Stimulated activated CD8-positive, alpha-beta memory T cell treated with anti-CD3 and anti-CD28 coated beads, Interleukin-12 subunit alpha, Interleukin-12 subunit beta, amount 100 ng/mL, for 1 hour (primary cell): ENCODE measurements around the gene CD177.
"Not testable (repeated sequence)": the region's sequence is repeated elsewhere in the genome, so short reads cannot be mapped to it uniquely, and the experiment has no call there.

Source experiments
- DNase-seq: peaks from one replicate; pipeline ENCODE4 v3.0.0-alpha.2; 2020; ENCODE audit warnings: low read depth

CD177 gene

DNA sequence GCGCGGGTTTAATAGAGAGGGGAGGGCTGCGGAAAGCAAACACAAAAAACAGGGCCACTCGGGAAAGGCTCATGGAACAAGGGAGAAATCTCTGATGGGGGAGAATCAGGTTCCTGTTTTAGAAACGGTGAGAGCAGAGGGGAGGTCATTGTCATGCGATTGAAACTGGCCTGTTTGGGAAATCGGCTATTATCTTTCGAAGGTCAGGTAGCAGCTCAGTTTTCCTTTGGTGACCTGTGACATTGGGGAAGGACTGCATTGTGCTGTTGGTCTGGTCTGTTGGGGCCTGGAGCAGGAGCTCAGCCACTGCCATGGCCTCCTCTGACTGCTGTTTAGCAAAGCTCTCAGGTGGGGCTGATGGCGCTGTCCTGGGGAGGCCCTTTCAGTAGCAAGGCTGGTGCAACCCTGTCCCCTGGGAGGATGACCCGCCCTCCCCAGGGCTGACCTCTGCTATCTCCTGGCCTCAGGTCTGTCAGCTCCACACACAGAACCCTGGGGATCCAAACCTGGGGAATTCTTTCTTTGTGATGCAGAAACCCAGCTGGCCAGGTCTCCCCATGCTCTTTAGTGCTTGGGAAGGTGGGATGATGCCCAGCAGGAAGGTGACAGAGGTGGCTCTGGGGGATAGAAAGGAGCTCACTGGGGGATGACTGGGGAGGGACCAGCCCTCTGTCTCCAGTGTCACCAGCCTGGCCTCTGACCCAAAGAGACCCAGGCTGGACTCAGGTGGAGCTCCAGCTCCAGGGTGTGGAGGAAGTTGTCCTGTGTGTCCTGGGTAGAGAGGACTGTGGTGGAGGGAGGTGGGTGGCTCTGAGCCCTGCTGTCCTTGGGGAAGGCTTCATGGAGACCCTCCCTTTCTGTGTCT lies 21.2 kb upstream of the CD177 start:
- DNase-seq = no peak

DNA sequence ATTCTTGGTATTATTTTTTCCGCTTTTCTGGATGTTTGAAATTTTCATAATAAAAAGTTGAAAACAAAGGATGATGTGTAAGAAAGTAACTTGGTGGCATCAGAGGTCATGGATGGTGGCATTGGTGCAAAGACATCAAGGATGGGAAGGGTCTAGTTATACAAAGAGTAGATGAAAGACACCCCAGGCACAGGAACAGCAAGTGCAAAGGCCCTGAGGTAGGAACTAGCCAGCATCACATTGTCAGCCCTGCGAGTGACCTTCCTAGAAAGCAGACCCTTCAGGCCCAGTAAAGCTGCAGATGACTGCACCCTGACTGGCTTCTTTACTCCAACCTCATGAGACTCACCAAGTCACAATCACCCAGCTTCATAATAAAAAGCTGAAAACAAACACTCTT lies 17.0 kb upstream of the CD177 start:
- DNase-seq = not testable (repeated sequence)

DNA sequence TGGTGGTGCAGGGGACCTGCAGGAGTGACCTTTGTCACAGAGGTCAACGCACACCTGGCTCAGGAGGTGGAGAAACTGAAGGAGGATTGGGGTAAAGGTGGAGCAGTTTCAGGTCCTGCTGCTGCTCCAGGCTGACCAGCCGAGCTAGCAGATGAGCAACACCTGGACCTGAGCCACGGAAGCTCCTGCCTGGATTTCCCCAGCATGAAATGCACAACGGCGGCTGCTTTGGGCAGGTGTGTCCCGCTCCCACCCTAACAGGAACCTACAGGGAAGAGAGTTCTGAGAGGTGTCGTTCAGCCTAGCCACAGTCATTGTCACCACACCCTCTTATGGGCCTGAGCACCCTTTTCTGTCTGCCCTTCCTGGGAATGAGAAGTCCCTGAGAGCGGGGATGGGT lies 15.7 kb upstream of the CD177 start:
- no peak for DNase-seq

GRCh38 chr19:43338530-43338929 lies 15.0 kb upstream of the CD177 start:
- no peak for DNase-seq

DNA sequence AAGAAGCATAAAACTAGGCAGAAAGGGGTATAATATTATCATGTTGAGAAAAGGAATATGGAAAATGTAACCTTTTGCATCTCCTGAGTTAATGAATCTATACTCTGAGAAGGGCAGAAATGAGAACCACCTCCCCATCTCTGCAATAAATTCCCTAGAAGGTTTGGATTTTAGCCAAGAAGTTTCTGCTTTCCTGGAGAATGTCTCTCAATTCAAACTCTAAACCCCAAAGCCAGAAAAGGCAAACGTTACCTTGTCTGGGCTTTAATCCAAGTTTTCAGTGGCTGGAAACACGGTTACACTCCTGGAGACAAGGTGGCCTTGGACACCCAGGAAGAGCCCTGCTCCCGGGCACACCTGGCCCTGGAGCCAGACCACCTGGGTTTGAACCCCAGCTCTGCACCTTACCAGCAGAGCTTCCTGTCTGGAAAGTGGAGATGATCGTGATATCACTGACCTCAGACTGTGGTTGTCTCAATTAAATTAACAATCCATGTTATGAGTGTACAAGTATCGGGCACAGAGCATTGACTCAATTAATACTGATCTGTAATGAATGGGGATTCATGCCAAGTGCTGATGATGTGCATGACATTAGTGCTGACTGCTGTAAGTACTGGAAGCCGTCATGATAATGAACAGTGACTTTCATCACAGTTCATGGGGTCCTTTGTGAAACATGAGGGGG lies 14.1 kb upstream of the CD177 start:
- not testable (repeated sequence) for DNase-seq

- not testable (repeated sequence) for DNase-seq
These were observed 13.4 kb upstream of the CD177 start for GRCh38 chr19:43340101-43340500.

DNA sequence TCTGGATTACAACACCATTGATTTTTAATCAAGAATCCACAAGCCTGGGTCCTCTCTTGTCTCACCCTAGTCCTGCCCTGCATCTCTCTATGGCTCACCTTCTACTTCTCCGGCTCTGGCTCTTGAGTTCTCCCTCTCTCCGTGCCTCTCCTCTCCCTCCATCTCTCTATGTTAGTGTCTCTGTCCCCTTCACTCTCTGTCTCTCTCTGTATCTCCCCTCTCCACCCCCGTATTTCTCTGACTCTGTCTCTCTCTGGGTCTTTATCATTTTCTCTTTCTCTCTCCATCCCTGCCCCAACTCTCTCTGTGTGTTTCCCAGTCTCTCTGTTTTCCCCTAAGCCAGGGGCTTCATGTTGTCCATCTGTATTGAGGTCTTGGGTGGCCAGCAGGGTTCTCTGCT lies 12.4 kb upstream of the CD177 start:
- not testable (repeated sequence) for DNase-seq

DNA sequence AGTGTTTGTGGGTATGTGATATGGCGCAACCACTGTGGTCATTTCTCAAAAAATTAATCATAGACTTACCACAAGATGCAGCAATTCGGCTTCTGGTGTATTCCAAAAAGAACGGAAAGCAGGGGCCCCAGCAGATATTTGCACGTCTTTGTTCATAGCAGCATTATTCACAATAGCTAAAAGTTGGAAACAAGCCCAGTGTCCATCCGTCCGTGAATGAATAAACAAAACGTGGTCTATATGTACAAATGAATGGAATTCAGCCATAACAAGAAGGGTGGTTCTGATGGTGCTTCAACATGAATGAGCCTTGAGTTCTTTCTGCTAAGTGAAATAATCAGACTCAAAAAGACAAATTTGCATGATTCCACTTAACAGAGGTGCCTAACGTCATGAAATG lies 11.4 kb upstream of the CD177 start:
- DNase-seq = not testable (repeated sequence)

DNA sequence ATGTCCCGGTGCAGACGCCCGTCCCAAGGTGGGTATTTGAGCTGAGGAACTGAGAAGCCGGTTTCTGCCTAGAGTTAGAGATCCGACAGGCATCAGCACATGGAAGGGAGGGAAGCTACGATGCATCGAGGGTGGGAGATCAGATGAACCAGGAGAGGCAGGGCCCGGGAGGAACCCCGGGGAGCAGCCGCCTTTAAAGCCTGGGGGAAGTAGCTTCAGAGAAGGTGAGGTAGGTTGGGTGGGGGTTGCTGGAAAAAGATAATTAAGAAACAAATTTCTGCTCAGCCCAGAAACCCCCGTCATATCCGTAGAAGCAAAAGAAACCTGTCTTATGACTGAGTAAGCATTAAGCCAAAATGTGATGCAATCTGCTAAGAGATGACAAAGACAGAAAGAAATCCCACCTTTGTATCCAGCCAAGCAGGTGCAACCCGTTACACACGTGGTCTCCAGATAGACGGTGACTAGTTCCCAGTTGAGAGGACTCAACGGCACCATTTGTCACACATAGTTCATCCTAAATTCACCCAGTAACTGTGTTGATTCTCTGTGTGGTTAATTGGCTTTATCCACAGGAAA lies 9.1 kb upstream of the CD177 start:
- DNase-seq = not testable (repeated sequence)

GRCh38 chr19:43349813-43350212 lies 3.7 kb upstream of the CD177 start:
- not testable (repeated sequence) for DNase-seq

GRCh38 chr19:43351998-43352746 lies 1.3 kb upstream of the CD177 start:
- DNase-seq = no peak

GRCh38 chr19:43354305-43354627 lies 780 bp downstream of the CD177 start:
- no peak for DNase-seq

DNA sequence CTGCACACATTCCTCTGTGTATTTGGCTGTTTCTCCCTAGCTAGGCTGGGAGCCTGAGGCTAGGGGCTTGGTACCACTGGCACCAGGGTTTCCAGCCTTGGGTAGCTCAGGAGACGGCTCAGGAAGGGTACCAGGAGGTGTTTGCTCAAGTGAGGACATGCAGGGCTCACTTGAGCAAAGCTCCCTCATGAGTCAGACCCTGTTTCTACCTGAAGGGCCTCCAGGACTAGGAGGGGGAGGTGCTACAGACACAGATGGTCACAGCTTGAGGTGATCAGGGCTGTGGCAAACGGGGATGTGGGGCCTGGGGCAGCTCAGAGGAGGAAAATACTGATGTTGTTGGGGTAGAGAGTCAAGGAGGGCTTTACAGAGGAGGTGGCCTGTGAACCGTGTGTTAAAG lies 3.3 kb downstream of the CD177 start:
- DNase-seq = not testable (repeated sequence)

- DNase-seq = no peak
These were observed 8.7 kb downstream of the CD177 start for GRCh38 chr19:43362179-43362578.

- DNase-seq = no peak
These were observed 9.3 kb downstream of the CD177 start for GRCh38 chr19:43362745-43363144.

DNA sequence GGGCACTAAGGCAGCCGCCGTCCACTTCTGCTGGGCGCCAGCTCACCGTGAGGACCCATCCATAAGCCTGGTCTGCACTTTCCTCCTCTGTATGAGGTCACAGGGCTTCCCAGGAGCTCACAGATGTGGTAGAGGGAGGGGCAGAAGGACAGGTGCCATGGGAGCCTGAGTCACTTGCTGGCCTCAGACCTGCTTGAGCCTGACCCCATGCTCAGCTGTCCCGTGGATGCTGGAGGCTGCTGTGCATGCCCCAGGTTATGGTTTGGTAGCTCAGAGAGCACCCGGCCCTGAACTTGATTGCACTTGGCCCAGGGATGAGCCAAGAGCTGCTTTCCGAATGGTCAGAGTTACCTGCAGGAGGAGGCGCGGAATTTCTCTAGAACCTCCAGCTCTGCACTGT lies 12.2 kb downstream of the CD177 start:
- DNase-seq = not testable (repeated sequence)

DNA sequence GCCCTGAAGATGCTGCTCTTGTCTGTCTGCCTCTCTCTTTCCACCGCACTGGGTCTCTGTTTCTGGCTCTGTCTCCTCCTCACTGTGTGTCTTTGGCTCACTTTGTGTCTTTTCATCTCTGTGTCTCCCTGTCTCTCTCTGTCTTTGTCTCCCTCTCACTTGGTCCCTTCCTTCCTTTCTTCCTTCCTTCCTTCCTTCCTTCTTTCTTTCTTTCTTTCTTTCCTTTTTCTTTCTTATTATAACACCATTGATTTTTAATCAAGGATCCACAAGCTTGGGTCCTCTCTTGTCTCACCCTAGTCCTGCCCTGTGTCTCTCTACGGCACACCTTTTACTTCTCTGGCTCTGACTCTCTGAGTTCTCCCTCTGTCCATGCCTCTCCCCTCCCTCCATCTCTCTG lies 14.3 kb downstream of the CD177 start:
- DNase-seq = no peak

DNA sequence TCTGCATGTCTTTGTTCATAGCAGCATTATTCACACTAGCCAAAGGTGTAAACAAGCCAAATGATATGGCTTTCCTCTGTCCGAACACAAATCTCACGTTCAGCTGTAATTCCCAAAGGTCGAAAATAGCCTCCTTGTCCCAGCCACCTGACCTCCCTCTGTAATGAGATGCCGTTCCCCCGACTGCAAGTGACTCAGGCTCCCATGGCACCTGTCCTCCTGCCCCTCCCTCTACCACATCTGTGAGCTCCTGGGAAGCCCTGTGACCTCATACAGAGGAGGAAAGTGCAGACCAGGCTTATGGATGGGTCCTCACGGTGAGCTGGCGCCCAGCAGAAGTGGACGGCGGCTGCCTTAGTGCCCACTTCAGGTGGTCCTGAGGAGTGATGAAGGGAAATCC lies 15.4 kb downstream of the CD177 start:
- DNase-seq = not testable (repeated sequence)

GRCh38 chr19:43371909-43372308 lies 18.4 kb downstream of the CD177 start:
- DNase-seq = no peak

DNA sequence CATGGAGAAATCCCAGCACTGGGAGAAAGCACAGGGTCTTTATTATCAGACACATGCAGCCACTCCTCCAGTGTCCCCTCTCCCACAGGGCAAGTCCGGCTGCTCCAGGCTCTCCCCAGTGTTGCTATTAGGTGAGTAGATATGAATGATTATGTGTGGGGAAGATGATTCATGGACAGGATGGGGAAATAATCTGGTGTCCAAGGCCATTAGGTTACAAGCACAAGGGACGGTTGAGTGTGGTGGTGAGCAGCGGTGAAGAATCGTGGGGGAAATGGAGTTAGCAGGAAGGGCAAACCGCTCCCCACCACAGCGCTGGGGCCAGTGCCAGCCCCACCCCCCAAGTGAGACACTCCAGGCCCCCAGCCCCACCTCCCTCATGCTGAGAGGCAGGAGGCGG lies 19.0 kb downstream of the CD177 start:
- no peak for DNase-seq

DNA sequence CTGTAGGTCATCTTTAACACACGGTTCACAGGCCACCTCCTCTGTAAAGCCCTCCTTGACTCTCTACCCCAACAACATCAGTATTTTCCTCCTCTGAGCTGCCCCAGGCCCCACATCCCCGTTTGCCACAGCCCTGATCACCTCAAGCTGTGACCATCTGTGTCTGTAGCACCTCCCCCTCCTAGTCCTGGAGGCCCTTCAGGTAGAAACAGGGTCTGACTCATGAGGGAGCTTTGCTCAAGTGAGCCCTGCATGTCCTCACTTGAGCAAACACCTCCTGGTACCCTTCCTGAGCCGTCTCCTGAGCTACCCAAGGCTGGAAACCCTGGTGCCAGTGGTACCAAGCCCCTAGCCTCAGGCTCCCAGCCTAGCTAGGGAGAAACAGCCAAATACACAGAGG lies 24.1 kb downstream of the CD177 start:
- DNase-seq = not testable (repeated sequence)

DNA sequence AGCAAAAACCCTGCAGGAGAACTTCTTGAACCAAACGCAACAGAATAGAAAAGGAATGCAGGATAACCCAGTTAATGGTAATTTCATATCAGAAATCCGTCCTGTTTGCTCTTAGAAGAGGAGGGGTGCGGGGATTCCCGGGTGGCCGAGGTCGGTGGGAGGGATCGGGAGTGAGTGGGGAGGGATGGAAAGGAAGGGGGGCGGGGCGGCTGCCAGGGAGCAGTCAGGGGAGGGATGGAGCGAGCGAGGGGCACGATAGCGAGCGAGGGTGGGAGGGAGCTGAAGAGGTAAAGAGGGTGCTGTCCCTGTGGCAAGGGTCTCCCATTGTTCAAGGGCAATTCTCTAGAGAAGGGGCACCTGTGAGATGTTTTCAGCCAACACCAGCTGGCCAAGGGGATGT lies 26.5 kb downstream of the CD177 start:
- no peak for DNase-seq
